BE2C (cell line): ENCODE data around the gene LPAR6.

Experiments
- DNase-seq: peaks from one replicate; pipeline ENCODE4 v3.0.0-alpha.2; 2020
- H3K27me3 ChIP-seq: fragments of 250-450 bp; sonication (Bioruptor Pico); 2 replicates; pipeline ENCODE4 v1.5.1; 2020; ENCODE audit warnings: mild to moderate bottlenecking
- H3K36me3 ChIP-seq: fragments of 250-450 bp; sonication (Bioruptor Pico); 2 replicates; pipeline ENCODE4 v1.5.1; 2020; ENCODE audit warnings: mild to moderate bottlenecking
- H3K4me1 ChIP-seq: fragments of 250-450 bp; sonication (Bioruptor Pico); 2 replicates; pipeline ENCODE4 v1.5.1; 2020
- H3K4me3 ChIP-seq: 2 replicates; pipeline ENCODE4 v1.5.1; 2011; ENCODE audit warnings: low read depth, low read length
- H3K9me3 ChIP-seq: fragments of 250-450 bp; sonication (Bioruptor Pico); 2 replicates; pipeline ENCODE4 v1.5.1; 2020
- TF ChIP-seq, protein P1 (sequence below): IDR thresholded peaks from 2 replicates; pipeline ENCODE4 v1.5.1; 2012; ENCODE audit warnings: mild to moderate bottlenecking, low read depth, low read length

The LPAR6 gene

GRCh38 chr13:48410199-48410598, 2.7 kb downstream of the LPAR6 start:
- H3K27me3 ChIP-seq = no peaks in the 10 kb centered on the region
- TF ChIP-seq, protein P1, sequence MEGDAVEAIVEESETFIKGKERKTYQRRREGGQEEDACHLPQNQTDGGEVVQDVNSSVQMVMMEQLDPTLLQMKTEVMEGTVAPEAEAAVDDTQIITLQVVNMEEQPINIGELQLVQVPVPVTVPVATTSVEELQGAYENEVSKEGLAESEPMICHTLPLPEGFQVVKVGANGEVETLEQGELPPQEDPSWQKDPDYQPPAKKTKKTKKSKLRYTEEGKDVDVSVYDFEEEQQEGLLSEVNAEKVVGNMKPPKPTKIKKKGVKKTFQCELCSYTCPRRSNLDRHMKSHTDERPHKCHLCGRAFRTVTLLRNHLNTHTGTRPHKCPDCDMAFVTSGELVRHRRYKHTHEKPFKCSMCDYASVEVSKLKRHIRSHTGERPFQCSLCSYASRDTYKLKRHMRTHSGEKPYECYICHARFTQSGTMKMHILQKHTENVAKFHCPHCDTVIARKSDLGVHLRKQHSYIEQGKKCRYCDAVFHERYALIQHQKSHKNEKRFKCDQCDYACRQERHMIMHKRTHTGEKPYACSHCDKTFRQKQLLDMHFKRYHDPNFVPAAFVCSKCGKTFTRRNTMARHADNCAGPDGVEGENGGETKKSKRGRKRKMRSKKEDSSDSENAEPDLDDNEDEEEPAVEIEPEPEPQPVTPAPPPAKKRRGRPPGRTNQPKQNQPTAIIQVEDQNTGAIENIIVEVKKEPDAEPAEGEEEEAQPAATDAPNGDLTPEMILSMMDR = no peak
- no peaks in the 10 kb centered on the region for H3K9me3 ChIP-seq
- no peaks in the 10 kb centered on the region; the same call in 1 of the 2 replicates for H3K4me1 ChIP-seq
- DNase-seq = no peak
- peaks cover 5% of the 10 kb centered on the region; the same call in 1 of the 2 replicates for H3K36me3 ChIP-seq
- no peak overlapping the region for H3K4me3 ChIP-seq

- Histone ChIP-seq H3K4me3 (no peak overlapping the region), H3K4me1 (no peaks in the 10 kb centered on the region), H3K9me3 (no peaks in the 10 kb centered on the region), H3K36me3 (peaks cover 5% of the 10 kb centered on the region; the same call in 1 of the 2 replicates), H3K27me3 (no peaks in the 10 kb centered on the region)
- no peak for DNase-seq
- TF ChIP-seq, protein P1 = no peak
Measured at GRCh38 chr13:48405875-48406274, 7.0 kb downstream of the LPAR6 start.

DNA sequence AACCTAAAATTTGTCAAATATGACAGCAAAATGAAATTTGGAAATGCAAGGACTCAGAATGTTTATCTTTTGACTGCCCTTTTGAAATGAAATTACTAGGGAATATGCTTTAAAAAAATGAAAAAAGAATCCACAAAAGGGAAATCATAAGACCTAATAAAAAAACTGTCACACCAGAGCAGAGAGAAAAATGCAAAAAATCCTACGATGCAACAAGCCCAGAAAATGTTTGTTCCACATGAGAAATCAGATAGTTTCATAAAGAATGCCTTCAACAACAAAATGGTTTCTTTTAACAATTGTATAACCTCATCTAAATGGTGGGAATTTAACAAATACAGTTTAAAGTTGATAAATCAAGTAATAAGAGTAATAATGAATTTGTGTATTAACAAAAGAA, 8.0 kb downstream of the LPAR6 start:
- TF ChIP-seq, protein P1 = no peak
- Histone ChIP-seq H3K36me3 (peaks cover 5% of the 10 kb centered on the region), H3K4me1 (no peaks in the 10 kb centered on the region), H3K27me3 (no peaks in the 10 kb centered on the region), H3K4me3 (no peak overlapping the region), H3K9me3 (no peaks in the 10 kb centered on the region)
- DNase-seq = no peak

- Histone ChIP-seq H3K36me3 (peaks cover 5% of the 10 kb centered on the region), H3K27me3 (no peaks in the 10 kb centered on the region), H3K4me3 (no peak overlapping the region), H3K9me3 (no peaks in the 10 kb centered on the region), H3K4me1 (no peaks in the 10 kb centered on the region)
- DNase-seq = no peak
- TF ChIP-seq, protein P1 = no peak
Measured at GRCh38 chr13:48403913-48404312, 9.0 kb downstream of the LPAR6 start.

GRCh38 chr13:48403151-48403631, 9.7 kb downstream of the LPAR6 start:
- Histone ChIP-seq H3K4me1 (no peaks in the 10 kb centered on the region), H3K27me3 (no peaks in the 10 kb centered on the region), H3K36me3 (peaks cover 5% of the 10 kb centered on the region), H3K4me3 (no peak overlapping the region), H3K9me3 (no peaks in the 10 kb centered on the region)
- TF ChIP-seq, protein P1 = no peak
- DNase-seq = no peak

- no peaks in the 10 kb centered on the region for H3K9me3 ChIP-seq
- H3K4me1 ChIP-seq = no peaks in the 10 kb centered on the region
- DNase-seq = no peak
- H3K27me3 ChIP-seq = no peaks in the 10 kb centered on the region
- peaks cover 5% of the 10 kb centered on the region for H3K36me3 ChIP-seq
- no peak overlapping the region for H3K4me3 ChIP-seq
- TF ChIP-seq, protein P1 = no peak
Measured at GRCh38 chr13:48402325-48402932, 10.5 kb downstream of the LPAR6 start.
